Measurements from ENCODE around the gene SLIT1. TPM values are rescaled to one million over a fixed set of nuclear protein-coding genes. Genes with fewer than 3 reads are reported as not detected.

Gene SLIT1
- total and polyA plus RNA-seq, 2 of the 8 experiments (the other 6 are each of a cell fraction or from before 2014, with no cell fraction given) = 0.70 to 0.88 TPM

GRCh38 chr10:97037365-97038361 lies 148.1 kb downstream of the SLIT1 start:
- Histone ChIP-seq H2AFZ (ENCODE audit: low read length) (0 out of 2 replicates have a peak overlapping the region, but pooled peaks have one; percentile 22), H3K36me3 (ENCODE audit: control insufficient read depth in 2 of 4, insufficient read depth in 4 of 4, low read length in 3 of 4) (no peaks in the 10 kb centered on the region), H4K20me1 (replicated peaks in 1 of 2; ENCODE audit: control insufficient read depth in 1 of 2, insufficient read depth in 2 of 2, low read length in 2 of 2) (no peaks in the 10 kb centered on the region), H2BK5ac (ENCODE audit: low read depth, low read length) (no peak overlapping the region), H3K4me1 (replicated peaks in 1 of 4; ENCODE audit: control insufficient read depth in 3 of 4, insufficient read depth in 4 of 4, low read length in 3 of 4) (peaks cover under 1 to 7% (median 4%) of the 10 kb centered on the region in 4 experiments; a peak in 6 of 7 replicates), H3K9ac (replicated peaks in 1 of 4; ENCODE audit: extremely low read depth in 1 of 4, low read depth in 3 of 4, low read length in 3 of 4) (no peak overlapping the region), H2BK120ac (replicated peaks; ENCODE audit: low read depth, low read length) (no peak overlapping the region), H3K56ac (replicated peaks; ENCODE audit: insufficient read length, low read depth, low read length) (no peak overlapping the region), H3K27me3 (replicated peaks in 1 of 4; ENCODE audit: control insufficient read depth in 3 of 4, extremely low read depth in 1 of 4, insufficient read depth in 3 of 4, low read length in 3 of 4) (no peaks in the 10 kb centered on the region; a peak in 1 of 7 replicates), H3K9me3 (ENCODE audit: insufficient read depth in 2 of 2, low read depth in 1 of 2, low read length in 1 of 2) (no peaks in the 10 kb centered on the region), H2BK15ac (ENCODE audit: low read length) (peak overlapping the region; percentile 72; the same call in 1 of the 2 replicates), H4K5ac (ENCODE audit: insufficient read length, low read depth, low read length) (no peak overlapping the region), H3K4ac (replicated peaks; ENCODE audit: insufficient read length, low read depth, low read length) (no peak overlapping the region), H3K4me2 (ENCODE audit: insufficient read depth in 1 of 2, low read depth in 2 of 2, low read length in 2 of 2) (peak overlapping the region; percentile 8 to 53; a peak in 3 of 4 replicates), H3K18ac (ENCODE audit: extremely low read depth, low read length) (peak overlapping the region; percentile 75; the same call in 1 of the 2 replicates), H3K79me2 (ENCODE audit: control insufficient read depth in 1 of 2, insufficient read depth in 2 of 2, low read length in 2 of 2) (no peaks in the 10 kb centered on the region), H4K91ac (replicated peaks; ENCODE audit: insufficient read length, low read length) (no peak overlapping the region), H3K14ac (ENCODE audit: insufficient read length) (no peak overlapping the region), H2AK5ac (ENCODE audit: low read depth, low read length) (no peak overlapping the region), H3K79me1 (ENCODE audit: low read depth, low read length) (no peaks in the 10 kb centered on the region), H2BK20ac (ENCODE audit: low read length) (peak overlapping the region; percentile 43; the same call in 1 of the 2 replicates), H3K23me2 (ENCODE audit: low read depth, low read length) (no peaks in the 10 kb centered on the region; the same call in 1 of the 2 replicates), H3K23ac (ENCODE audit: insufficient read length) (no peak overlapping the region), H2BK12ac (ENCODE audit: low read depth, low read length) (peak overlapping the region; percentile 12; the same call in 1 of the 2 replicates), H4K8ac (ENCODE audit: extremely low read depth, insufficient read depth, low read length) (no peak overlapping the region), H3K4me3 (ENCODE audit: extremely low read depth in 1 of 4, insufficient read depth in 2 of 4, low read depth in 3 of 4, low read length in 4 of 4) (peak overlapping the region in 2 of 4 experiments; percentile 17 to 25; a peak in 2 of 8 replicates), H3K27ac (ENCODE audit: low read depth, low read length) (no peak overlapping the region)
- peak; percentile 83 to 94 for DNase-seq (ENCODE audit: low read depth in 1 of 2, low spot score in 2 of 2)
- peak; percentile 92 for FAIRE-seq
- CTCF ChIA-PET (ENCODE audit: partially characterized antibody) = interaction anchor here (0.6 to 9.9 kb wide), 49 partner anchors 8 to 432 kb away, joined by 3 to 129 read pairs (median 4); no protein-coding TSS in a partner anchor
- WGBS, 2 experiments (ENCODE audit: extremely low coverage in 1 of 2, insufficient coverage in 1 of 2, insufficient read length in 1 of 2, insufficient replicate concordance in 2 of 2, low coverage in 1 of 2, low lambda C conversion rate in 2 of 2, missing lambda C conversion rate in 1 of 2) = 50% methylated on average over 29 of the region's 30 CpGs; no CpG with 5 or more reads in 1 of the 2 experiments
- POLR2A ChIA-PET (ENCODE audit: partially characterized antibody) = interaction anchor here (1.2 kb wide), 1 partner anchor 16 kb away, joined by 3 read pairs; no protein-coding TSS in a partner anchor
- peak; percentile 6; the same call in 1 of the 2 replicates for TF ChIP-seq CREB1 (IDR thresholded peaks at IDR 0.05)
- no peak for TF ChIP-seq CBX5 (IDR thresholded peaks at IDR 0.05; ENCODE audit: low read depth, low read length)
- peak in 1 of 2 experiments; percentile 45; a peak in 1 of 4 replicates for TF ChIP-seq SIN3A (conservative IDR thresholded peaks at IDR 0.05 in 1 of 2, IDR thresholded peaks at IDR 0.05 in 1 of 2; ENCODE audit: low read depth in 1 of 2, low read length in 2 of 2)
- 0 out of 2 replicates have a peak, but pooled peaks have one; percentile 48 for TF ChIP-seq YY1 (IDR thresholded peaks at IDR 0.05; ENCODE audit: low read depth, low read length)
- no peak for TF ChIP-seq JUN (IDR thresholded peaks at IDR 0.05; ENCODE audit: low read depth, low read length)
- no peak for TF ChIP-seq CHD2 (IDR thresholded peaks at IDR 0.05; ENCODE audit: low read length)
- peak; percentile 69; the same call in 1 of the 2 replicates for TF ChIP-seq EGR1 (IDR thresholded peaks at IDR 0.05; ENCODE audit: borderline replicate concordance, low read depth, low read length)
- no peak for TF ChIP-seq KDM4A (IDR thresholded peaks at IDR 0.05; ENCODE audit: low read depth, low read length, severe bottlenecking)
- TF ChIP-seq BACH1 (IDR thresholded peaks at IDR 0.05; ENCODE audit: low read length) = 0 out of 2 replicates have a peak, but pooled peaks have one; percentile 20
- TF ChIP-seq SRF (IDR thresholded peaks at IDR 0.05; ENCODE audit: low read depth, low read length) = no peak
- TF ChIP-seq TCF12 (IDR thresholded peaks at IDR 0.05; ENCODE audit: low read depth, low read length) = 0 out of 2 replicates have a peak, but pooled peaks have one; percentile 59

Measured in H1 (cell line).